ENCODE results near the gene JUNB. TPM values are rescaled to one million over a fixed set of nuclear protein-coding genes. Genes with fewer than 3 reads are reported as not detected.

Gene JUNB
- 10 to 100 TPM; 90.6 to 96.0 TPM for total RNA-seq

DNA sequence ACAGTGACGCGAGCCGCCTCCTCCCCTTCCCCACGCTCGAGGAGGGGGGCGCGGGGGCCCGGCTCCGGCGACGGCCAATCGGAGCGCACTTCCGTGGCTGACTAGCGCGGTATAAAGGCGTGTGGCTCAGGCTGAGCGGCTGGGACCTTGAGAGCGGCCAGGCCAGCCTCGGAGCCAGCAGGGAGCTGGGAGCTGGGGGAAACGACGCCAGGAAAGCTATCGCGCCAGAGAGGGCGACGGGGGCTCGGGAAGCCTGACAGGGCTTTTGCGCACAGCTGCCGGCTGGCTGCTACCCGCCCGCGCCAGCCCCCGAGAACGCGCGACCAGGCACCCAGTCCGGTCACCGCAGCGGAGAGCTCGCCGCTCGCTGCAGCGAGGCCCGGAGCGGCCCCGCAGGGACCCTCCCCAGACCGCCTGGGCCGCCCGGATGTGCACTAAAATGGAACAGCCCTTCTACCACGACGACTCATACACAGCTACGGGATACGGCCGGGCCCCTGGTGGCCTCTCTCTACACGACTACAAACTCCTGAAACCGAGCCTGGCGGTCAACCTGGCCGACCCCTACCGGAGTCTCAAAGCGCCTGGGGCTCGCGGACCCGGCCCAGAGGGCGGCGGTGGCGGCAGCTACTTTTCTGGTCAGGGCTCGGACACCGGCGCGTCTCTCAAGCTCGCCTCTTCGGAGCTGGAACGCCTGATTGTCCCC, at the start of gene JUNB:
Gene JUNB (plus strand): TSS at position 142 of the 706 bp plus-strand sequence. CDS start 286 bp downstream, at position 428.

DNA sequence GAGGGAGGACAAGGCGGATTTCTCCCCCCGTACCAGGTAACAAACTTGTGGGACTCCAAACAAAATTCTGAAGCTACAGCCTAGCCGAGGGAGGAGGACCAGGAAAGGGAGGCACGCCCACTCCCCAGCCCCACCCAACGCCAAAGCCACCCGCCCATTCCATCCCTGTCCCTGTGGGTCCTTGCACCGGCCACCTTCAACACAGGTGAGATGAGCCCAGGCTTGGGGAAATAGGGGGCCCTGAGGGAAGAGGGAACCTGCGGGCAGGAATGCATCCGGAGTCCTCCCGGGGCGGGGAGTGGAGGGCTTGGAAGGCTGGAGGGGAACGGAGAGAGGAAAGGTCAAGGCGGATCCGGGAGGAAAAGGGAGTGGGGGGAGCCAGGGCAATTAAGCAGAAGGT, 39.7 kb upstream of the JUNB start, which contains the start of gene BEST2:
Gene BEST2 (plus strand): TSS at position 157 of the 400 bp plus-strand sequence. CDS start 802 bp downstream, outside the sequence.

DNA sequence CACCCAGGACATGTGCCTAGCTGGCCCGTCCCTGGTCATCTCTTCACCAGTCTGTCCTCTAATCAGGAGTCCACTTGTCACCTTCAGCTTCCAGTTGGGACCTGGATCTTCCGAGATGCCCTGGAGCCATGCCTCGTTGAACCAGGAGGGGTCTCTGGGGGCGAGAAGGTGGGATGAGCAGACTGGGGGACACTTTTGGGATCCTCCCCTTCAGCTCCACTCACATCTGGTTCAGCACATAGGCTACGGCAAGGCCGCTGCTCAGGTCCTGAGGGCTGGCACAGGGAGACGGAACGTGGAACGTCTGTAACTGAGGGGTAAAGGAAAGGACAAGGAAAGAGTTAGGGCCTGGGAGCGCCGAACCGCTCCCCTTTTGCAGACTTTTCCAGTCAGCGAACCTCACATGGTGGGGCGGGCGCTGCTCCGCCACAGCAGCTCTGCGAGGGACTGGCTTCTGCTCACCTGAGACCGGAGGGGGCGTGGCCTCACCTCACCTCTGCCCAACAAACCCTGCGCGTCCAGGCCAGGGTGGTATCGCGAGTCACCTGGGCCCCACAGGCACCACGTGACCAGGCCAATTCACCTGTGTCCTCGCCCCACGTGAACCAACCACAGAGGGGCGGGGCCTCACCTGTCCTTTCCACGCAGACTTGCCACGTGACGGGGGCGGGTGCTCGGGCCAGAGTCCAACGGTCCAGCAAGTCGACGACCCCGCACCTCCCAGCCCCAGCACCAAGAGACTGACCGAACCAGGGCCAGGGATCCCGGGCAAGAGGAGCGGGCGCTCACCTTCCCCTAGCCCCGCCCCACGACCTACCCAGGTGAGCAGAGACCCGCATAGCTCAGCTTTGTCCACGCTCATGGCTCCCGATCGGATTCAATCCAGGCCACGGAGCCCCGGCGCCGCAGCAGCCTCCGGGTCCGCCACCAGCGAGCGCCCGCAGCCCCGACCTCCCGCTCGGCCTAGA, 16.4 kb upstream of the JUNB start, which contains the start of gene HOOK2:
Gene HOOK2 (minus strand): TSS at position 965 of the 968 bp plus-strand sequence. CDS start 103 bp downstream, at position 862.

DNA sequence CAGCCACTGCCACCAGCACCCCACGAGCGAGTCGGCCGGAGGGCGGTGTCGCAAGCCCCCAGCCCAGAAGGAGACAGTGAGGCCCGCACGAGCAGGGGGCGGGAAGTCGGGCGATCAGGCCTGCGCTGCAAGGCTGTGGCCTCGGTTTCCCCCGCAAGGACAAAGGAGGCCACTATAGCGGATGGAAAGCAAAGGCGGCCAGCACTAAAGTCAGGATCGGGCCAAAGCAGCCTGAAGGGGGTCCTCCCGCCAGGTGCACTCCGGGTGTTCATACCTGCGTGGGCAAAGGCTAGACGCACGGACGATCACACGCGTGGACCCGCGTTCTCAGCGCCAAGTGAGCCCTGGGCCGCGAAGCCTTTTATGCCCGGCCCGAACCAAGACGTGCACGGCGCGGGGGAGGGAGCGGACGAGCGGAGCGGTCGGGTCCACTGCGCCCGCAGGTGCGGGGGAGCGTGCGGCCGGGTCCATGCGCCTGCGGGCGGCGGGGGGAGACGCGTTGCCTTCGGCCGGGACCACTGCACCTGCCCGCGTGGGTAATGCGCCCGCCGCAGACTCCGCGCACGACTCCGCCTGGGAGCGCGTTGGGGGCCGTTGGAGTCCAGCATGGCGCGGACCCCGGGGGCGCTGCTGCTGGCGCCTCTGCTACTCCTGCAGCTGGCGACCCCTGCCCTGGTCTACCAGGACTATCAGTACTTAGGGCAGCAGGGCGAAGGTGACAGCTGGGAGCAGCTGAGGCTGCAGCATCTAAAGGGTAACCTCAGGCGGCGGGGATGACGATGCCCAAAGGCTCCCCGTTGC, 10.4 kb downstream of the JUNB start, which contains the start of the genes PRDX2 and THSD8:
Gene PRDX2 (minus strand): TSS at position 335 of the 801 bp plus-strand sequence. CDS start 539 bp downstream, outside the sequence.
Gene THSD8 (plus strand): TSS at position 604 of the 801 bp plus-strand sequence. CDS start 3 bp downstream, at position 607.

DNA sequence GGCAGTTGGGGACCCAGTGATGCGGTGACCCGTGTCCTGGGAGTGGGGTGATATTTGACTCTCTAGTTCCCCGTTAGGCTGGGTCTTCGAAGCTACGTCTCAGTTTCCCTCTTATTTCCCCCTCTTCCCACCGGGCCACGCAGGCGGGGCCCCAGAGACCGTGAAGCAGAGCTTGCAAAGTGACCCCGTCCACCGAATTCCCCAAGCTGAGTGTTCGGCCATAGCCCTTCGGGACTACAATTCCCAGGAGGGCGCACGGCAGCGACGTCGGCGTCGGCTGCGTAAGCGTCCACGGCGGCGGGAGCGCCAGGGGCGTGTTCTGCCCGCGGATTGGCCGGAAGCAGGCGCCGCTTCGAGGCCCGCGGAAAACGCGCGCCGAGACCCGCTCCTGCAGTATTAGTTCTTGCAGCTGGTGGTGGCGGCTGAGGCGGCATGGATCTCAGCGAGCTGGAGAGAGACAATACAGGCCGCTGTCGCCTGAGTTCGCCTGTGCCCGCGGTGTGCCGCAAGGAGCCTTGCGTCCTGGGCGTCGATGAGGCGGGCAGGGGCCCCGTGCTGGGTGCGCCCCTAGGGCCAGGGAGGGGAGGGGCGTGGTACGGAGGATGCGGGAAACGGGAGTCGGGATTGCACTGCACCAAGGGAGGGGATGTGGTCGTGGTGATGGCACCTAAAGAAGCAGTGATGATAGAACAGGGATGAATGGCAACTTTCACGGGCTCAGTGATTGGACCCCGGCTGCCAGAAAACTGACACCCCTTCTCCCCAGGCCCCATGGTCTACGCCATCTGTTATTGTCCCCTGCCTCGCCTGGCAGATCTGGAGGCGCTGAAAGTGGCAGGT, 15.2 kb downstream of the JUNB start, which contains the start of gene RNASEH2A:
Gene RNASEH2A (plus strand): TSS at position 343 of the 840 bp plus-strand sequence. CDS start 90 bp downstream, at position 433.

DNA sequence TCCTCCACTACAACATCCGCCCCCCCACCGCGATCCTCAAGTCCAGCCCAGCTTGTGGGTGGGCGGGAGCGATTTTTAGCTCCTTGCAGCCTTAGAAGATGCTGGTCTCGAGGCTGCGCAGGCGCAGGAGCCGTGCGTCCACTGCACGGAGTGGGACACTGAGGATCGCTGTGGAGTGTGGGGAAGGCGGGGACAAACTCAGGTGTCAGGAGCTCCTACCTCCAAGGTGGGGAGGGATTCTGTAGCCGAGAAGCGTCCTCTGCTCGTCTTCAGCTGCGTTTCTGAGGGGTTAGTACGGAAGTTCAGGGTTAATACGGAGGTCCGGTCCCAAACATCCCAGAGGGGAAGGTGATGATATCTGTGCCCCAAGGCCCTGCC, 43.3 kb downstream of the JUNB start, which contains the start of gene RTBDN:
Gene RTBDN (minus strand): TSS at position 14 of the 378 bp plus-strand sequence. CDS start 4,600 bp downstream, outside the sequence.

DNA sequence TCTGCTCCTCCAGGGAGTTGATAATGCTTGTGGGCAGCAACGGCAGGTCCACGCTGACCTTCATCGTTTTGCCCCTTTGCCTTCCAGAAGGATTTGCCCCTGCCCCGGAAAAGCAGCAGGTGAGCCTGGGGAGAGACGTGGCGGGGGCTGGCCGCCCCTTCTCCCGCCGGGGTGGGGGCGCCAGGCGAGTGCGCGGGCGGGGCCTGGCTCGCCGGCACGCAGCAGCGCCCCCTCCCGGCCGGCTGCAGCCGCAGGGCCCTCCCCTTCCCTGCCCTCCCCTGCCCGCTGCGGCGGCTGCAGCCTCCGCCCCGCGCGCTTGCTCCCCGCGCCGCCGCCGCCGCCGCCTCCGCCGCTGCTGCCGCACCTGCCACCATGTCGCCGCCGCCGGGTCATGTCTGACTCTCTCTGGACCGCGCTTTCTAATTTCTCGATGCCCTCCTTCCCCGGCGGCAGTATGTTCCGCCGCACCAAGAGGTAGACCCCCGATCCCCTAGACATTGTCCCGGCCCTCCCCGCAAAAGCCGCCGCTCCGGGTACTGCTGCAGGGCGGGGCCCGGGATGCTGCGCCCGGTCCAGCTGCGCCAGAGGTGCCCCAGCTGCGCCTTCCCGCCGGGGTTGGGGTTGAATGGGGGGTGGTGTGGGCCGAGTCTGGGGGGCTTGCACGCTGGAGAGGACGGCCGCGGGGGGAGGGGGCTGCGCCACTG, 47.0 kb downstream of the JUNB start, which contains the start of gene MAST1:
Gene MAST1 (plus strand): TSS at position 334 of the 704 bp plus-strand sequence. CDS start 58 bp downstream, at position 392.

Small RNA genes within 50 kb of the gene (microRNA-seq; reads per million reads assigned to microRNA genes)
- not detected for gene MIR5684 (ENCODE audit: borderline microRNAs expressed, borderline replicate concordance)

Other genes with a start within 250 kb of the JUNB start
- 10 to 100 TPM; 11.7 to 11.8 TPM for gene ZNF564, start 240.0 kb upstream of the JUNB start, total RNA-seq
- gene ZNF490, start 180.7 kb upstream of the JUNB start, total RNA-seq = 10 to 100 TPM; 20.4 to 21.4 TPM
- 10 to 100 TPM; 43.8 to 46.3 TPM for gene ZNF791, start 180.6 kb upstream of the JUNB start, total RNA-seq
- gene MAN2B1, start 124.7 kb upstream of the JUNB start, total RNA-seq = 100 to 1,000 TPM; 179 to 189 TPM
- 10 to 100 TPM; 14.2 to 17.2 TPM for gene WDR83, start 124.7 kb upstream of the JUNB start, total RNA-seq
- gene DHPS, start 109.6 kb upstream of the JUNB start, total RNA-seq = 100 to 1,000 TPM; 102 to 115 TPM
- gene GNG14, start 103.5 kb upstream of the JUNB start, total RNA-seq = not detected
- gene FBXW9, start 94.9 kb upstream of the JUNB start, total RNA-seq = 1 to 10 TPM; 5.3 to 6.6 TPM
- gene TNPO2, start 67.6 kb upstream of the JUNB start, total RNA-seq = 10 to 100 TPM; 62.6 to 63.7 TPM
- 100 to 1,000 TPM; 221 to 228 TPM for gene TRIR, start 56.8 kb upstream of the JUNB start, total RNA-seq
- 10 to 100 TPM; 52.4 to 55.0 TPM for gene GET3, start 54.0 kb upstream of the JUNB start, total RNA-seq
- gene BEST2, start 39.7 kb upstream of the JUNB start, total RNA-seq = not detected
- 10 to 100 TPM; 19.6 to 20.2 TPM for gene HOOK2, start 15.9 kb upstream of the JUNB start, total RNA-seq
- 100 to 1,000 TPM; 245 to 256 TPM for gene PRDX2, start 10.3 kb downstream of the JUNB start, total RNA-seq
- 10 to 100 TPM; 12.6 to 18.2 TPM for gene THSD8, start 10.6 kb downstream of the JUNB start, total RNA-seq
- gene RNASEH2A, start 15.1 kb downstream of the JUNB start, total RNA-seq = 10 to 100 TPM; 28.5 to 30.9 TPM
- not detected for gene RTBDN, start 43.1 kb downstream of the JUNB start, total RNA-seq
- under 1 TPM; 0.53 to 0.88 TPM for gene MAST1, start 47.0 kb downstream of the JUNB start, total RNA-seq
- 10 to 100 TPM; 29.4 to 30.0 TPM for gene DNASE2, start 90.0 kb downstream of the JUNB start, total RNA-seq
- under 1 TPM in 1 of 2 experiments, not detected in 1; 0.14 TPM for gene KLF1, start 95.7 kb downstream of the JUNB start, total RNA-seq
- 10 to 100 TPM; 39.0 to 42.7 TPM for gene GCDH, start 99.7 kb downstream of the JUNB start, total RNA-seq
- gene SYCE2, start 127.8 kb downstream of the JUNB start, total RNA-seq = 1 to 10 TPM; 3.1 to 5.1 TPM
- 10 to 100 TPM; 72.4 to 77.0 TPM for gene FARSA, start 142.2 kb downstream of the JUNB start, total RNA-seq
- gene CALR, start 147.1 kb downstream of the JUNB start, total RNA-seq = 100 to 1,000 TPM; 591 to 596 TPM
- 100 to 1,000 TPM in 1 of 2 experiments, 10 to 100 TPM in 1; 97.6 to 113 TPM for gene RAD23A, start 154.4 kb downstream of the JUNB start, total RNA-seq
- gene GADD45GIP1, start 165.7 kb downstream of the JUNB start, total RNA-seq = 10 to 100 TPM; 13.9 to 18.0 TPM
- under 1 TPM; 0.24 to 0.25 TPM for gene DAND5, start 178.1 kb downstream of the JUNB start, total RNA-seq
- gene NFIX, start 204.0 kb downstream of the JUNB start, total RNA-seq = 1 to 10 TPM; 1.7 to 3.0 TPM